ENCODE data around the gene SEPTIN8. TPM values are rescaled to one million over a fixed set of nuclear protein-coding genes. Genes with fewer than 3 reads are reported as not detected.
"Not testable (repeated sequence)": the region's sequence is repeated elsewhere in the genome, so short reads cannot be mapped to it uniquely, and the experiment has no call there.

SEPTIN8 gene
- total RNA-seq, 2 experiments from 2014 or later = 35.1 to 35.3 TPM

GRCh38 chr5:132810605-132811004 is 33.6 kb upstream of the SEPTIN8 start:
- Mint-ChIP-seq H3K27me3 (ENCODE audit: low read depth) (peaks cover 59% of the 10 kb centered on the region), H3K4me3 (no peak overlapping the region), H3K27ac (no peak overlapping the region), H3K4me1 (ENCODE audit: low read depth) (peaks cover 13% of the 10 kb centered on the region), H3K9me3 (ENCODE audit: insufficient read depth) (no peaks in the 10 kb centered on the region), H3K36me3 (ENCODE audit: low read depth) (no peaks in the 10 kb centered on the region)
- DNase-seq = no peak
- no peak for ATAC-seq
- CTCF ChIA-PET = interaction anchor here (2.0 to 2.4 kb wide), 3 partner anchors 10 to 19 kb away, joined by 5 to 12 read pairs (median 6); partner anchors contain the start of gene SHROOM1
- POLR2A ChIA-PET = no interaction called here

DNA sequence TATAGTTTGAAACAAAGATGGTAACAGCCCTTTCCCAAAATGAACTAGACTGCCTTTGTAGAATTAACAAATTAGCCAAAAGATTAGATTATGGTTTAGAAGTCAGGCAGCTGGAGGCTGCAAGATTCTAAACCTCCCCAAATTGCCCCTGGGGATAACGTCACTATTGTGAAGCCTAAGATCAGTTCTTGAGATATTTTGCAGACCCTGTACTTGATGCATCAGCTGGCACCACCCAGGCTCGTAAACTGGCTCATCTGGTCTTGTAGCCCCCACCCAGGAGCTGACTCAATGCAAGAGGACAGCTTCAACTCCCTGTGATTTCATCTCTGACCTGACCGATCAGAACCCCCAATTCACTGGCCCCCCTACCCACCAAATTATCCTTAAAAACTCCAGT is 31.8 kb upstream of the SEPTIN8 start:
- Mint-ChIP-seq H3K27ac (no peak overlapping the region), H3K27me3 (ENCODE audit: low read depth) (peaks cover 69% of the 10 kb centered on the region), H3K4me3 (no peak overlapping the region), H3K36me3 (ENCODE audit: low read depth) (no peaks in the 10 kb centered on the region), H3K4me1 (ENCODE audit: low read depth) (peaks cover 10% of the 10 kb centered on the region), H3K9me3 (ENCODE audit: insufficient read depth) (no peaks in the 10 kb centered on the region)
- ATAC-seq = no peak
- no peak for DNase-seq
- POLR2A ChIA-PET = no interaction called here
- CTCF ChIA-PET = interaction anchor here (1.4 to 3.6 kb wide), 3 partner anchors 9 to 21 kb away, joined by 5 to 28 read pairs (median 6); partner anchors contain the start of gene SHROOM1

DNA sequence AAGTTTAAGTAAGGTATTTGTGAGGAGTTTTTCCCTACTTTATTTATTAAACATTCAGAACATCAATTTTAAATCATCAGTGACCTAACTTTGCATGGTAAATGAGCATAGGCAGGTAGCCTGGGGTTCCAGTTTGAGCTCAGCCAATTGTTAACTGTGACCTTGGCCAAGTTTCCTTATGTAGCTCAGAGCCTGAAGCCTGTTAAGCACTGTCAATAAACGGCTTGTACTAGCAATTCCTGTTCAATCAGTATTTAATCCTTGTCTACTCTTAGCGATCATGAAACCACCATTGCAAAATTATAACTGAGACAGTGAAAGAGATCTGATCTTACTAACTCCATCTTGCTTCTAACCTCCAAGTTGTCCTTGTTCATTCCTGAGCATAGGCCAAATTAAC is 31.4 kb upstream of the SEPTIN8 start:
- DNase-seq = no peak
- Mint-ChIP-seq H3K36me3 (ENCODE audit: low read depth) (no peaks in the 10 kb centered on the region), H3K9me3 (ENCODE audit: insufficient read depth) (no peaks in the 10 kb centered on the region), H3K4me3 (no peak overlapping the region), H3K27ac (no peak overlapping the region), H3K4me1 (ENCODE audit: low read depth) (peaks cover 10% of the 10 kb centered on the region), H3K27me3 (ENCODE audit: low read depth) (peaks cover 73% of the 10 kb centered on the region)
- POLR2A ChIA-PET = no interaction called here
- ATAC-seq = no peak
- CTCF ChIA-PET = interaction anchor here (1.1 to 3.6 kb wide), 4 partner anchors 9 to 280 kb away, joined by 3 to 28 read pairs (median 4); no protein-coding TSS in a partner anchor

GRCh38 chr5:132807163-132807838 is 30.3 kb upstream of the SEPTIN8 start:
- Mint-ChIP-seq H3K4me3 (no peak overlapping the region), H3K36me3 (ENCODE audit: low read depth) (no peaks in the 10 kb centered on the region), H3K9me3 (ENCODE audit: insufficient read depth) (no peaks in the 10 kb centered on the region), H3K27me3 (ENCODE audit: low read depth) (peaks cover 75% of the 10 kb centered on the region), H3K27ac (no peak overlapping the region), H3K4me1 (ENCODE audit: low read depth) (peaks cover 2% of the 10 kb centered on the region)
- POLR2A ChIA-PET = interaction anchor here (0.5 kb wide), 1 partner anchor 40 kb away, joined by 3 read pairs; no protein-coding TSS in a partner anchor
- ATAC-seq (no peak), DNase-seq (no peak)
- CTCF ChIA-PET = interaction anchor here (0.6 to 3.6 kb wide), 6 partner anchors 11 to 281 kb away, joined by 3 to 28 read pairs (median 3); no protein-coding TSS in a partner anchor

- POLR2A ChIA-PET = not testable (repeated sequence)
These were observed 29.7 kb upstream of the SEPTIN8 start for GRCh38 chr5:132806804-132807162.

GRCh38 chr5:132805872-132806271 is 28.8 kb upstream of the SEPTIN8 start:
- H3K4me3 Mint-ChIP-seq; H3K9me3 Mint-ChIP-seq (ENCODE audit: insufficient read depth); H3K27ac Mint-ChIP-seq; POLR2A ChIA-PET; H3K36me3 Mint-ChIP-seq (ENCODE audit: low read depth); ATAC-seq; H3K4me1 Mint-ChIP-seq (ENCODE audit: low read depth); DNase-seq: not testable (repeated sequence)
- CTCF ChIA-PET = interaction anchor here (0.9 kb wide), 1 partner anchor 53 kb away, joined by 3 read pairs; no protein-coding TSS in a partner anchor
- H3K27me3 Mint-ChIP-seq (ENCODE audit: low read depth) = peaks cover 73% of the 10 kb centered on the region

More at GRCh38 chr5:132806804-132807162, 29.7 kb upstream of the SEPTIN8 start:
- not testable (repeated sequence) for H3K36me3 Mint-ChIP-seq (ENCODE audit: low read depth); ATAC-seq; H3K27ac Mint-ChIP-seq; H3K4me1 Mint-ChIP-seq (ENCODE audit: low read depth); DNase-seq; H3K9me3 Mint-ChIP-seq (ENCODE audit: insufficient read depth); H3K4me3 Mint-ChIP-seq
- CTCF ChIA-PET = interaction anchor here (1.0 to 3.6 kb wide), 3 partner anchors 14 to 280 kb away, joined by 3 to 28 read pairs (median 3); no protein-coding TSS in a partner anchor
- H3K27me3 Mint-ChIP-seq (ENCODE audit: low read depth) = peaks cover 77% of the 10 kb centered on the region

DNA sequence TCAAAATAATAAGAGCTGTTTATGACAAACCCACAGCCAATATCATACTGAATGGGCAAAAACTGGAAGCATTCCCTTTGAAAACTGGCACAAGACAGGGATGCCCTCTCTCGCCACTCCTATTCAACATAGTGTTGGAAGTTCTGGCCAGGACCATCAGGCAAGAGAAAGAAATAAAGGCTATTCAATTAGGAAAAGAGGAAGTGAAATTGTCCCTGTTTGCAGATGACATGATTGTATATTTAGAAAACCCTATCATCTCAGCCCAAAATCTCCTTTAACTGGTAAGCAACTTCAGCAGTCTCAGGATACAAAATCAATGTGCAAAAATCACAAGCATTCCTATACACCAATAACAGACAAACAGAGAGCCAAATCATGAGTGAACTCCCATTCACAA is 27.2 kb upstream of the SEPTIN8 start:
- H3K9me3 Mint-ChIP-seq (ENCODE audit: insufficient read depth); DNase-seq; H3K27ac Mint-ChIP-seq; ATAC-seq; H3K4me1 Mint-ChIP-seq (ENCODE audit: low read depth); H3K4me3 Mint-ChIP-seq; POLR2A ChIA-PET; H3K36me3 Mint-ChIP-seq (ENCODE audit: low read depth): not testable (repeated sequence)
- CTCF ChIA-PET = interaction anchor here (1.9 to 3.7 kb wide), 2 partner anchors 16 to 57 kb away, joined by 4 to 16 read pairs; partner anchors contain the start of gene CCNI2
- H3K27me3 Mint-ChIP-seq (ENCODE audit: low read depth) = peaks cover 69% of the 10 kb centered on the region

DNA sequence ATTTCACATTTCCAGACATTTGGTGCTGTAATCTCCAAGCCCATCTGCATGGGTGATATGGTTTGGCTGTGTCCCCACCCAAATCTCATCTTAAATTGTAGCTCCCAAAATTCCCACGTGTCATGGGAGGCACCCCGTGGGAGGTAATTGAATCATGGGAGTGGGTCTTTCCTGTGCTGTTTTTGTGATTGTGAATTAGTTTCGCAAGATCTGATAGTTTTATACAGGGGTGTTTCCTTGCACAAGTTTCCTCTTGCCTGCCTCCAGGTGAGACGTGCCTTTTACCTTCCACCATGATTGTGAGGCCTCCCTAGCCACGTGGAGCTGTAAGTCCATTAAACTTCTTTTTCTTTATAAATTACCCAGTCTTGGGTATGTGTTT is 25.6 kb upstream of the SEPTIN8 start:
- H3K4me3 Mint-ChIP-seq; H3K9me3 Mint-ChIP-seq (ENCODE audit: insufficient read depth); H3K36me3 Mint-ChIP-seq (ENCODE audit: low read depth); ATAC-seq; H3K4me1 Mint-ChIP-seq (ENCODE audit: low read depth); DNase-seq; H3K27ac Mint-ChIP-seq: not testable (repeated sequence)
- H3K27me3 Mint-ChIP-seq (ENCODE audit: low read depth) = peaks cover 67% of the 10 kb centered on the region
- POLR2A ChIA-PET = interaction anchor here (0.9 kb wide), 1 partner anchor 11 kb away, joined by 3 read pairs; no protein-coding TSS in a partner anchor
- CTCF ChIA-PET = interaction anchor here (1.1 to 3.7 kb wide), 3 partner anchors 18 to 55 kb away, joined by 4 to 16 read pairs (median 4); partner anchors contain the start of gene CCNI2

DNA sequence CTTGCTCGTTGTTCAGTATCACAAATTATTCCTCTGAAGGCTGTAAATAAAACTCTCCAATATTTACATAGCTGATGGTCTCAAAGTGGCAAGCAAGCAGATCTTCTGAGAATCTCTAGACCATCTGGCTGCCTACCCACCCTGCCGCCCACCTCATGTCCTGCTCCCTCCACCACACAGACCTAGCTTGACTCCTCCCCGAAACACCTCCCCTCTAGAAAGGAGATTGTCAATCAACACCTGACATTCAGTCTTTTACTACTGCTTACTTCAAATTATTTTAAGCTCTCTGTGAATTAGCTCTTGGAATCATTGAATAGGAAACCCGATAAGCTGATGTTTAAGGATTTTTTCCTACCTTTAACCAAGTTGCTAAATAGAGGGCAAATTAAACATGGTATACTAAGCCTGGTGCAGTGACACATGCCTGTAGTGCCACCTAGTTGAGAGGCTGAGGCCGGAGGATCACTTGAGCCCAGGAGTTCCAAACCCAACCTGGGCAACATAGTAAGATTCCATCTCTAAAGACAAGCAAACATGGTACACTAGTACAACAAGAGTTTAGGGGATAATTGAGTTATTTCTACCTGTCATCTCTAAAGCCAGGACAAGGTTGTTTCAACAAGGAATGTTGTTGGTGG is 25.1 kb upstream of the SEPTIN8 start:
- peaks cover 65% of the 10 kb centered on the region for H3K27me3 Mint-ChIP-seq (ENCODE audit: low read depth)
- POLR2A ChIA-PET = interaction anchor here (0.9 kb wide), 1 partner anchor 11 kb away, joined by 3 read pairs; no protein-coding TSS in a partner anchor
- H3K9me3 Mint-ChIP-seq (ENCODE audit: insufficient read depth) = no peaks in the 10 kb centered on the region

DNA sequence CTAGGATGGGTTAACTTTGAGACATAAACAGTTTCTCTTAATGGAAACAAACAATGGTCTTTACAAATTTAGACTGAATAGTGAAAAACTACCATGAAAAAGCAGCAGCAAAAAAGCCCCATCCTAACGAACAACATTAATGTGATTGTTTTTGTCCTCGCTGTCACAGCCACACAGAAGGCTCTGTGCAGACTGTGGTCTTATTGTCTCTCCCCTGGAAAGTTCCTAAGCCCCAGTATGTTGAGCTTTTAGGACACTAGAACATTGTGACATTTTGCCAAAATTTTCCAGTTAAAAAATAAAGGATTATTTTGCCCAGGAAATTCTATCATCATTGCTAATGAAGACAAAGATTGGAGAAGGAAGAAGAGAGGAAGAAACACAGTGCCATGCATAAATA is 23.5 kb upstream of the SEPTIN8 start:
- POLR2A ChIA-PET = interaction anchor here (0.6 to 1.0 kb wide), 2 partner anchors 8 to 13 kb away, joined by 3 to 4 read pairs; no protein-coding TSS in a partner anchor
- no peaks in the 10 kb centered on the region for H3K36me3 Mint-ChIP-seq (ENCODE audit: low read depth)
- ATAC-seq (no peak), DNase-seq (no peak)
- CTCF ChIA-PET = interaction anchor here (0.9 to 3.7 kb wide), 4 partner anchors 10 to 239 kb away, joined by 3 to 16 read pairs (median 8); no protein-coding TSS in a partner anchor
- no peaks in the 10 kb centered on the region for H3K9me3 Mint-ChIP-seq (ENCODE audit: insufficient read depth)
- H3K27ac Mint-ChIP-seq = no peak overlapping the region
- no peaks in the 10 kb centered on the region for H3K4me1 Mint-ChIP-seq (ENCODE audit: low read depth)
- H3K27me3 Mint-ChIP-seq (ENCODE audit: low read depth) = peaks cover 62% of the 10 kb centered on the region
- no peak overlapping the region for H3K4me3 Mint-ChIP-seq

More for the DNA sequence above, 25.1 kb upstream of the SEPTIN8 start:
- no peaks in the 10 kb centered on the region for H3K4me1 Mint-ChIP-seq (ENCODE audit: low read depth)
- DNase-seq (no peak), ATAC-seq (no peak)
- CTCF ChIA-PET = interaction anchor here (0.9 to 3.7 kb wide), 7 partner anchors 10 to 301 kb away, joined by 3 to 16 read pairs (median 3); partner anchors contain the start of genes CCNI2 and SHROOM1
- no peak overlapping the region for H3K27ac Mint-ChIP-seq
- H3K36me3 Mint-ChIP-seq (ENCODE audit: low read depth) = no peaks in the 10 kb centered on the region
- H3K4me3 Mint-ChIP-seq = no peak overlapping the region

DNA sequence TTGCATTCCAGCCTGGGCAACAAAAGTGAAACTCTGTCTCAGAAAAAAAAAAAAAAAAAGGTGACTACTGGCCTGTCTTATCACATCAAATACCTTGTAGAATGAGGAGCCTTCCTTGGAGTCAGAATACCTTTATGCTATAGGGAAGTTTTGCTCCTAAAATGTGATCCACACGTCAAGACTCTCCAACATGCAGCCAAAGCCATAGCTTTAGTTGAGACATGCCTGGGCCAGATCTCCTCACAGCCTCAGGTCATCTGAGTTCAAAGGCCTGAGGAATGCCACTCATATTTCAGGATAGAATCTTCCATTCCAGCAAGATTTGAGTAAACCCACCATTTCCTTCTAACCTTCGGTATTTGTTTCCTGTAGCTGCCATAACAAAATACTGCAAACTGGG is 22.4 kb upstream of the SEPTIN8 start:
- Mint-ChIP-seq H3K36me3 (ENCODE audit: low read depth) (no peaks in the 10 kb centered on the region), H3K4me1 (ENCODE audit: low read depth) (no peaks in the 10 kb centered on the region), H3K4me3 (no peak overlapping the region), H3K27me3 (ENCODE audit: low read depth) (peaks cover 58% of the 10 kb centered on the region), H3K9me3 (ENCODE audit: insufficient read depth) (no peaks in the 10 kb centered on the region), H3K27ac (no peak overlapping the region)
- ATAC-seq = no peak
- POLR2A ChIA-PET = interaction anchor here (0.7 kb wide), 1 partner anchor 376 kb away, joined by 4 read pairs; no protein-coding TSS in a partner anchor
- no peak for DNase-seq
- CTCF ChIA-PET = interaction anchor here (1.5 kb wide), 1 partner anchor 21 kb away, joined by 4 read pairs; no protein-coding TSS in a partner anchor
